AG10803 (cell line): ENCODE results near the gene PRSS12.
"Not testable (repeated sequence)": the region's sequence is repeated elsewhere in the genome, so short reads cannot be mapped to it uniquely, and the experiment has no call there.

ENCODE experiments used
- DNase-seq: peaks from one replicate; pipeline ENCODE4 v3.0.0; 2010; ENCODE audit warnings: low read depth
- H3K4me3 ChIP-seq: 2 replicates; pipeline ENCODE4 v1.5.1; 2011; ENCODE audit warnings: mild to moderate bottlenecking, low read length, control low read depth
- CTCF ChIP-seq: conservative IDR thresholded peaks from 2 replicates; pipeline ENCODE4 v1.5.1; 2011; ENCODE audit warnings: mild to moderate bottlenecking, low read length, control low read depth, inconsistent platforms

PRSS12 gene

GRCh38 chr4:118270492-118270891, 82.3 kb downstream of the PRSS12 start:
- DNase-seq, result peak; percentile 51
- TF ChIP-seq CTCF, result peak; percentile 60

GRCh38 chr4:118268780-118269179, 84.0 kb downstream of the PRSS12 start:
- no peak for DNase-seq
- H3K4me3 ChIP-seq, result no peak overlapping the region
- no peak for TF ChIP-seq CTCF

More at GRCh38 chr4:118270492-118270891, 82.3 kb downstream of the PRSS12 start:
- H3K4me3 ChIP-seq, result no peak overlapping the region

DNA sequence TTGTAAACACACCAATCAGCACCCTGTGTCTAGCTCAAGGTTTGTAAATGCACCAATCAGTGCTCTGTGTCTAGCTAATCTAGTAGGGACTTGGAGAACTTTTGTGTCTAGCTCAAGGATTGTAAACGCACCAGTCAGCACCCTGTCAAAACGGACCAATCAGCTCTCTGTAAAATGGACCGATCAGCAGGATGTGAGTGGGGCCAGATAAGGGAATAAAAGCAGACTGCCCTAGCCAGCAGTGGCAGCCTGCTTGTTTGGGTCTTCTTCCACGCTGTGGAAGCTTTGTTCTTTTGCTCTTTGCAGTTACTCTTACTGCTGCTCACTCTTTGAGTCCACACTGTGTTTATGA, 86.7 kb downstream of the PRSS12 start:
- DNase-seq, H3K4me3 ChIP-seq: not testable (repeated sequence)

- no peak for TF ChIP-seq CTCF
- H3K4me3 ChIP-seq, result peak overlapping the region; percentile 50
- no peak for DNase-seq
These were observed 87.3 kb downstream of the PRSS12 start for GRCh38 chr4:118265312-118266144.

DNA sequence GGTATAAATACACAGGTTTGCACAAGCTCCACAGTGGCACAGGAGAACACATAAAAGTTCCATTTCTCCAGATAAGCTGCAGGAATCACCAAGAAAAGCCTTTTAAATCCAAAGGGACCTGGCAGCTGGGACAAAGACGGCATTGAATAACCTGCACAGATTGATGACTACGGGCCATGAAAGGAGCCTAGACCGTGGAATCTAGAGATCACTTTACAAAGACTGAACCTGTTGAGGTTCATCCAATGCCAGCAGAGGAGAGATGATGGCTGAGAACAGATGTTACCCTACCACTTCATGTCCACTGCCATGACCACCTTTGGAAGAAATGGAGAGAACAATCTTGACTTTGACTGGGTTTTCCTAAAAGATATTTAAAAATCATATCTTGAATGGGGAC, 88.7 kb downstream of the PRSS12 start:
- no peak for TF ChIP-seq CTCF
- DNase-seq, result no peak
- H3K4me3 ChIP-seq, result no peak overlapping the region

DNA sequence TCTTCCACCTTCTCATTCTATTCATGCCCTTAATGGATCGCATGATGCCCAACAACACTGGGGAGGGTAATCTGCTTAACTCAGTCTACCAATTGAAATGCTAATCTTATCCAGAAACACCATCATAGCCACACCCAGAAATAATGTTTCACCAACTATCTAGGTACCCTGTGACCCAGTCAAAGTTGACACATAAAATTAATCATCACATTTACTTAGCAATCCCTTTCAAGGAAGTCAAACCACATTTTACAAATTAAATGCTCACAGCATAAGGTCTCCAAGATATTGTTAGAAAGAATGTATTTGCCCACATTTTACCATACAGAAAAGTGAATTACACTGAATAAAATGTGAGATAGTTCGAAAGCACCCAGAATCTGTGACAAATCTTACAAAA, 92.5 kb downstream of the PRSS12 start:
- TF ChIP-seq CTCF, result no peak

DNA sequence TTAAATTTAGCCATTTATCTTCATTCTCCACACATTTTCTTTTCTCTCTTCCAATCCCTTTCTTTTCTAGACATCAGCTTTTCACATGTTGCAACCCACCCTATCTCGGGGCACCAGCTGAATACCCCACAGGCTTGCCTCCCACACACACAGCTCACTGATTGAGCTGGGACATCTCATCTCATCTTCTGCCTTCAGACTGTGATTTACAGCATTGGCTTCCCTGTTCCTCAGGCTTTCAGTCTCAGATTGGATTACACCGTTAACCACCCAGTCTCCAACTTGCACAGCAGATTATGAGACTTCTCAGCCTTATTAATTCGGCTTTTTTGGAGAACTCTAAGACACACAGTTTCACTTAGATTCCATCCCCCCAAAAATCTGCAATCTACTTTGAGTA, 93.7 kb downstream of the PRSS12 start:
- no peak for DNase-seq
- no peak for TF ChIP-seq CTCF
- H3K4me3 ChIP-seq, result no peak overlapping the region

More for the DNA sequence above, 92.5 kb downstream of the PRSS12 start:
- DNase-seq, result no peak
- no peak overlapping the region for H3K4me3 ChIP-seq
